ENCODE measurements around the gene CACNA2D3.

Gene CACNA2D3

DNA sequence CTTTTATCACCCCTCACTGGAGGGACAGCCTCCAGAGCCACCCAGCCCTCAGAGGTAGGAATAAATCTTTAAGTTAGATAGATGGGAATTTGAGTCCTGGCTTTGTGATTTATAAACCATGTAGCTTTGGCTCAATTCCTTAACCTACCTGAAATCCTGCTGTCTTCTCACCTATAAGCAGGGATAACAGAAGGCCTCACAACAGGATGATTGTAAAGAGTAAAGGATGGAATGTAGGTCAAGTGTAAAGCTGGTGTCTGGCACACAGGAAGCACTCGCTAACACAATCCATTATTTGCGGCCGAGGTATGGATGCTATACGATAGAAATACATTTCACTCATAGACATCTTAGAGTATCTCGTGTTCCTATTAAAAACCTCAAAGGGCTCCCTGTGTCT lies 968.4 kb downstream of the CACNA2D3 start:
- TF ChIP-seq, protein P1, sequence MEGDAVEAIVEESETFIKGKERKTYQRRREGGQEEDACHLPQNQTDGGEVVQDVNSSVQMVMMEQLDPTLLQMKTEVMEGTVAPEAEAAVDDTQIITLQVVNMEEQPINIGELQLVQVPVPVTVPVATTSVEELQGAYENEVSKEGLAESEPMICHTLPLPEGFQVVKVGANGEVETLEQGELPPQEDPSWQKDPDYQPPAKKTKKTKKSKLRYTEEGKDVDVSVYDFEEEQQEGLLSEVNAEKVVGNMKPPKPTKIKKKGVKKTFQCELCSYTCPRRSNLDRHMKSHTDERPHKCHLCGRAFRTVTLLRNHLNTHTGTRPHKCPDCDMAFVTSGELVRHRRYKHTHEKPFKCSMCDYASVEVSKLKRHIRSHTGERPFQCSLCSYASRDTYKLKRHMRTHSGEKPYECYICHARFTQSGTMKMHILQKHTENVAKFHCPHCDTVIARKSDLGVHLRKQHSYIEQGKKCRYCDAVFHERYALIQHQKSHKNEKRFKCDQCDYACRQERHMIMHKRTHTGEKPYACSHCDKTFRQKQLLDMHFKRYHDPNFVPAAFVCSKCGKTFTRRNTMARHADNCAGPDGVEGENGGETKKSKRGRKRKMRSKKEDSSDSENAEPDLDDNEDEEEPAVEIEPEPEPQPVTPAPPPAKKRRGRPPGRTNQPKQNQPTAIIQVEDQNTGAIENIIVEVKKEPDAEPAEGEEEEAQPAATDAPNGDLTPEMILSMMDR (IDR thresholded peaks at IDR 0.05): no peak
- Histone ChIP-seq H3K4me3 (no peak overlapping the region), H3K36me3 (no peaks in the 10 kb centered on the region), H3K9me3 (no peaks in the 10 kb centered on the region), H3K27ac (no peak overlapping the region), H3K4me1 (no peaks in the 10 kb centered on the region), H3K27me3 (no peaks in the 10 kb centered on the region)
- intact Hi-C loops (cut with DNase I; ENCODE audit: low total_unique reads): no loop called here
- DNase-seq: no peak

DNA sequence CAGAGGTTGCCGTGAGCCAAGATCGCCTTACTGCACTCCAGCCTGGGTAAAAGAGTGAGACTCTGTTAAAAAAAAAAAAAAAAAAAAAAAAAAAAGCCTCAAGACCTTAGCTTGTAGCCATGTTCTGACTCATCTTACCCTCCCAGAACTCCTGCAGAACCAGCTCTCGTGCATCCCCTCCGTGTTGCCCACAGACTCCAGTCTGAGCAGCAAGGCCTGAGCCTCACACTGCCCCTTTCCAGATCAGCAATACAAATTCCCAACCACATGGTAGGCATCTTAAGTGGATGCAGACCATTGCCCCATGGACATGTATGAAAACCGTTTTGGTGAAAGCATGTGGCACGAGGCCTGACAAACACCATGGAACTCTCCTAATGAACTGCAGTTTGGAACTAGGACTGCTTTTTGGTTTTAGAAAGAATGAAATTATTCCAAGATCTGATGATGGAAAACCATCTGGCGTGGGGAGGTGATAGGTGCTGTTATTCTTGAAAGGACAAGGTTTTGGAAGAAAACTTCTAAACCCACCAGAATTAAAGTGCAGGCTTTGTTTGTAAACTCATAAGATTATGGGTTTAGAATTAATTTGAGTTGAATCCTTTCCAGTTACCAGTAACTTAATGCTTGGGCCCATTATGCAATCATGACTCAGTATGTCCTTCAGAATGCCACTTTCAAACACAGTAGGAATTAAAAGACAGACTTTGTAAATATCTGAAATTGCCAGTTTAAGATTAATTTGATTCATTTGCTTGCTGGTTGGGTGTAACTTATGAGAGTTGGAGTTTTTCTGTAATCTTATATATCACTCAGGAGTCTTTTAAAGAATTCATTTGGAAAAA lies 969.3 kb downstream of the CACNA2D3 start:
- intact Hi-C loops (cut with DNase I; ENCODE audit: low total_unique reads): no loop called here
- TF ChIP-seq, protein P1 (IDR thresholded peaks at IDR 0.05): no peak
- DNase-seq: no peak
- H3K9me3 ChIP-seq: no peaks in the 10 kb centered on the region
- no peak overlapping the region for H3K27ac ChIP-seq
- H3K36me3 ChIP-seq: no peaks in the 10 kb centered on the region
- no peaks in the 10 kb centered on the region for H3K27me3 ChIP-seq
- H3K4me1 ChIP-seq: no peaks in the 10 kb centered on the region
- H3K4me3 ChIP-seq: no peak overlapping the region

DNA sequence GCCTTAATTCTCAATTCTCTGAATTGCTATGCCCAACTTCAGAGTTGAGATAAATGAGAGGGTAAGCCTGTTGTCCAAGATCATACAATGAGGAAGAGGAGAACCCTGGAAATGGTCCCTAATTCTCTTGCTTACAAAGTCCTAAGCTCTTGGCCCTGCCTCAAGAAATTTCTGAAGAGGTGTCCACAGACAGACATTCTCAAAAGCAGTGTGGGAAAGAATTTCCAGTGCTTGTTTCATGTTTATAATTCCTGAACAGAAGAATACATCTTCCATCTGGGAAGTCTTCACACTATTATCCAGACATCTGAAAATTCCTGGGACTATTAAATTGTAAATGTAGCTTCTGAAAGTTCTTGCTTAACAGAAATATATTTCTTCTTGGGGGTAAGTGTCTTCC lies 972.3 kb downstream of the CACNA2D3 start:
- TF ChIP-seq, protein P1 (IDR thresholded peaks at IDR 0.05): no peak
- no peaks in the 10 kb centered on the region for H3K9me3 ChIP-seq
- no peaks in the 10 kb centered on the region for H3K4me1 ChIP-seq
- H3K27ac ChIP-seq: no peak overlapping the region
- no peaks in the 10 kb centered on the region for H3K27me3 ChIP-seq
- no peak for DNase-seq
- H3K36me3 ChIP-seq: no peaks in the 10 kb centered on the region
- H3K4me3 ChIP-seq: no peak overlapping the region
- intact Hi-C loops (cut with DNase I; ENCODE audit: low total_unique reads): no loop called here

DNA sequence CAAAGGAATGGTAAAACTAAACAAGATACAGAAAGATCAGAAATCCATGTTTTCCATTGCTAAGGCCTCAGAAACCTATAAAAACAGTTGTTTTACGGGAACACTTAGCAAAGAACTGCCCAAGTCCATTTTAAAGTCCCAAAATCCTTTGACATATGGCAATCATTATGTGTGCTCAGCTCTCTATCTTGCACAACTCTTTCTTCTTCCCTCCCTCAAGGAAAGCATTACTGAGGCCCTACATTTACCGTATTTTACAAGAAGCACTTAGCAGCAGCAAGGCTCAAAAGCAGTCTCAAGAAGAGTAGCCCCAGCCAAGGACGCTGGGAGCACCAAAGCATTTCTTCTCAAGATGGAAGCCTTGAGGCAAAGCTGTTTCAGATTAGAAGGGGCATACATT lies 975.1 kb downstream of the CACNA2D3 start:
- Histone ChIP-seq H3K27me3 (no peaks in the 10 kb centered on the region), H3K9me3 (no peaks in the 10 kb centered on the region), H3K4me3 (no peak overlapping the region), H3K4me1 (no peaks in the 10 kb centered on the region), H3K36me3 (no peaks in the 10 kb centered on the region), H3K27ac (no peak overlapping the region)
- intact Hi-C loops (cut with DNase I; ENCODE audit: low total_unique reads): no loop called here
- no peak for DNase-seq
- TF ChIP-seq, protein P1 (IDR thresholded peaks at IDR 0.05): no peak

DNA sequence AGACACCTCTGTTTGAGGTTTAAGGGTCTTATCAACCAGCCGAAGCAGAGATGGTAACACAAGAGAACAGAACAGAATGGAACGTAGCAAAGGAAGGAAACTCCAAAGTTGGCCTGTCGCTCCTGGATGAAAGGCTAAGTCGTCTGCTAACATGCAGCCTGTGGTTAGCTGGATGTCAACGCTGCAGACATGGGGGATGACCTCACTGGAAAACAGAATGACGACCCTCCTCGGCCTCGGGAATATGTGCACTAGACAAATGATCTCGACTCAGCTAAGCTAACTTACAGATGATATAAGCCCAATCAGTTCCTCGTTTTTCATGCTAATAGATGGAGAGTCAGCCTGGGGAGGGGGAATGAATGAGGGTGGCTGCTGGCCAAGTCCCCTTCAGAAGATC lies 983.3 kb downstream of the CACNA2D3 start:
- intact Hi-C loops (cut with DNase I; ENCODE audit: low total_unique reads): no loop called here
- TF ChIP-seq, protein P1 (IDR thresholded peaks at IDR 0.05): no peak
- no peak for DNase-seq
- Histone ChIP-seq H3K36me3 (no peaks in the 10 kb centered on the region), H3K27me3 (no peaks in the 10 kb centered on the region), H3K27ac (no peak overlapping the region), H3K4me3 (no peak overlapping the region), H3K4me1 (no peaks in the 10 kb centered on the region), H3K9me3 (no peaks in the 10 kb centered on the region)
